Adipose tissue (tissue), 3 donors: ENCODE data around the gene DNM3. TPM values are rescaled to one million over a fixed set of nuclear protein-coding genes. Genes with fewer than 3 reads are reported as not detected.
"Not testable (repeated sequence)": the region's sequence is repeated elsewhere in the genome, so short reads cannot be mapped to it uniquely, and the experiment has no call there.

Experiments used
- H3K27ac ChIP-seq: one replicate; pipeline ENCODE4 v1.5.1; 2013; ENCODE audit warnings: low read depth, low read length
- WGBS, 3 donors: extraction: QIAGEN DNeasy Blood & Tissue Kit; methylation state at CpG; one replicate each; pipeline ENCODE4 v1.1.7; 2013; 5-methylcytosine and 5-hydroxymethylcytosine counted together
- polyA plus RNA-seq, 3 donors: library from polyadenylated mRNA; stranded (reverse); fragments of 200-250 nt; gene quantifications; one replicate each; pipeline ENCODE4 v1.2.3, GENCODE V29; 2013
- donor health status: healthy with polysubstance abuse.
- donor health status: Bipolar disorder and iron deficiency.
- donor health status: healthy.

DNM3 gene
- polyA plus RNA-seq, 3 donors: 0.37 to 3.0 (median 2.1) TPM

- no peak overlapping the region for H3K27ac ChIP-seq
- WGBS, 3 donors: 3 to 30% (median 23%) methylated on average over 3 of the region's 3 CpGs
Observed at GRCh38 chr1:172359491-172359999, 518.2 kb downstream of the DNM3 start.

GRCh38 chr1:172360511-172360910 is 519.2 kb downstream of the DNM3 start:
- 46 to 88% (median 85%) methylated on average over 2 of the region's 2 CpGs for WGBS, 3 donors
- no peak overlapping the region for H3K27ac ChIP-seq

GRCh38 chr1:172360985-172361384 is 519.7 kb downstream of the DNM3 start:
- WGBS, 3 donors: 74 to 81% (median 77%) methylated on average over 6 of the region's 6 CpGs
- no peak overlapping the region for H3K27ac ChIP-seq

GRCh38 chr1:172363852-172364251 is 522.6 kb downstream of the DNM3 start:
- no peak overlapping the region for H3K27ac ChIP-seq

GRCh38 chr1:172371646-172372045 is 530.3 kb downstream of the DNM3 start:
- 97 to 100% (median 98%) methylated on average over 1 of the region's 3 CpGs for WGBS, 3 donors
- H3K27ac ChIP-seq: not testable (repeated sequence)

GRCh38 chr1:172373864-172374263 is 532.6 kb downstream of the DNM3 start:
- 38 to 90% (median 70%) methylated on average over 1 of the region's 1 CpG for WGBS, 3 donors
- no peak overlapping the region for H3K27ac ChIP-seq

- 64 to 90% (median 84%) methylated on average over 2 of the region's 2 CpGs for WGBS, 3 donors
- H3K27ac ChIP-seq: no peak overlapping the region
Observed at GRCh38 chr1:172375211-172375631, 533.9 kb downstream of the DNM3 start.

GRCh38 chr1:172376431-172376830 is 535.1 kb downstream of the DNM3 start:
- H3K27ac ChIP-seq: no peak overlapping the region
- WGBS, 3 donors: 43 to 72% (median 46%) methylated on average over 2 of the region's 2 CpGs

- H3K27ac ChIP-seq: no peak overlapping the region
Observed at GRCh38 chr1:172377565-172377964, 536.3 kb downstream of the DNM3 start.

- no peak overlapping the region for H3K27ac ChIP-seq
- WGBS, 3 donors: 90 to 96% (median 92%) methylated on average over 1 of the region's 1 CpG
Observed at GRCh38 chr1:172378109-172378760, 536.9 kb downstream of the DNM3 start.

- H3K27ac ChIP-seq: no peak overlapping the region
- 42 to 57% (median 43%) methylated on average over 6 of the region's 6 CpGs for WGBS, 3 donors
Observed at GRCh38 chr1:172380441-172381244, 539.3 kb downstream of the DNM3 start.

GRCh38 chr1:172381946-172382345 is 540.6 kb downstream of the DNM3 start:
- 82 to 95% (median 89%) methylated on average over 2 of the region's 2 CpGs for WGBS, 3 donors
- H3K27ac ChIP-seq: no peak overlapping the region

- 81 to 92% (median 91%) methylated on average over 1 of the region's 1 CpG for WGBS, 3 donors
- H3K27ac ChIP-seq: no peak overlapping the region
Observed at GRCh38 chr1:172382406-172382805, 541.1 kb downstream of the DNM3 start.

GRCh38 chr1:172382990-172383389 is 541.7 kb downstream of the DNM3 start:
- no peak overlapping the region for H3K27ac ChIP-seq
- WGBS, 3 donors: 76 to 83% (median 82%) methylated on average over 4 of the region's 4 CpGs

- no peak overlapping the region for H3K27ac ChIP-seq
Observed at GRCh38 chr1:172383536-172383935, 542.2 kb downstream of the DNM3 start.

GRCh38 chr1:172384656-172385055 is 543.4 kb downstream of the DNM3 start:
- H3K27ac ChIP-seq: no peak overlapping the region
- 94 to 97% (median 96%) methylated on average over 1 of the region's 1 CpG for WGBS, 3 donors

More at GRCh38 chr1:172383536-172383935, 542.2 kb downstream of the DNM3 start:
- WGBS, 3 donors: 46 to 61% (median 59%) methylated on average over 3 of the region's 3 CpGs

GRCh38 chr1:172386046-172386445 is 544.7 kb downstream of the DNM3 start:
- 98 to 100% (median 99%) methylated on average over 2 of the region's 2 CpGs for WGBS, 3 donors
- H3K27ac ChIP-seq: no peak overlapping the region

GRCh38 chr1:172388490-172388889 is 547.2 kb downstream of the DNM3 start:
- 96 to 99% (median 97%) methylated on average over 8 of the region's 8 CpGs for WGBS, 3 donors

GRCh38 chr1:172390301-172390682 is 549.0 kb downstream of the DNM3 start:
- no peak overlapping the region for H3K27ac ChIP-seq
- 36 to 70% (median 45%) methylated on average over 3 of the region's 3 CpGs for WGBS, 3 donors

More at GRCh38 chr1:172388490-172388889, 547.2 kb downstream of the DNM3 start:
- H3K27ac ChIP-seq: no peak overlapping the region
